ENCODE data around the gene ADAP1. TPM values are rescaled to one million over a fixed set of nuclear protein-coding genes. Genes with fewer than 3 reads are reported as not detected.
"Not testable (repeated sequence)": the region's sequence is repeated elsewhere in the genome, so short reads cannot be mapped to it uniquely, and the experiment has no call there.

Gene ADAP1
- total RNA-seq, 3 donors from 2014 or later: 75.0 to 79.6 (median 79.5) TPM

GRCh38 chr7:873367-874002, 81.0 kb downstream of the ADAP1 start:
- no peaks in the 10 kb centered on the region for H3K9me3 Mint-ChIP-seq
- no peaks in the 10 kb centered on the region for H3K27me3 Mint-ChIP-seq (ENCODE audit: low read depth)
- no peak overlapping the region for H3K4me3 Mint-ChIP-seq
- peak; percentile 19 to 31 for ATAC-seq
- H3K4me1 Mint-ChIP-seq (ENCODE audit: low read depth): peaks cover 19% of the 10 kb centered on the region
- DNase-seq: peak; percentile 68
- H3K36me3 Mint-ChIP-seq (ENCODE audit: insufficient read depth): peaks cover 23% of the 10 kb centered on the region

GRCh38 chr7:872685-873084, 81.8 kb downstream of the ADAP1 start:
- H3K27me3 Mint-ChIP-seq (ENCODE audit: low read depth); H3K9me3 Mint-ChIP-seq; DNase-seq; H3K4me3 Mint-ChIP-seq; ATAC-seq: not testable (repeated sequence)
- Mint-ChIP-seq H3K4me1 (ENCODE audit: low read depth) (peaks cover 14% of the 10 kb centered on the region), H3K36me3 (ENCODE audit: insufficient read depth) (peaks cover 22% of the 10 kb centered on the region)

DNA sequence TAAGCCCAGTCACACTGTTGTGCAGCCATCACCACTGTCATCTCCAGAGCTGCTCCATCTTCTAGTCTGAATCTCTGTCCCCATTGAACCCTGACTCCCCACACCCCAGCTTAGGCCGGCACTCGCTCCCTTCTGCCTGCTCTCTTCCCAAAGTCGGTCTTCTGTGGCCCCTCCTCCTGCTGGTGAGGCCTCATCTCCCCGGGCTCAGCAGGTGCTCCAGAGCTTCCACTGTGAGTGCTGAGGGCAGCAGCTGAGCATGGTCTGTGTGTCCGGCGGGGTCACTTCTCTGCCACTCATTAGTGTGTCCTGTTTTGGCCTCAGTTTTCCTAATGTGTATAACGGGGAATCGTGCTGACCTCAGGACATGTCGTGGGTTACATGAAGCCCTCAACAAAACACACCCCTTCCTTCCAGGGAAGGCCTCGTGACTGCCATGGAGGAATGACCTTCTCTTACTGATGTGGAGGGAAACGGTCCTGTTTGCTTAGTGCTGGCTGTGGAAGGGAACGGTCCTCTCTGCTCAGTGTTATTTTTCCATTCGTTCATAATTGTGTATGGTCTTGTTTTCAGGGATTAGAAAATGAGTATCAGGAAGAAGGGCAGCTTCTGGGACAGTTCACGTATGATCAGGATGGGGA, 82.5 kb downstream of the ADAP1 start:
- no peak for ATAC-seq
- peaks cover 13% of the 10 kb centered on the region for H3K4me1 Mint-ChIP-seq (ENCODE audit: low read depth)
- no peaks in the 10 kb centered on the region for H3K9me3 Mint-ChIP-seq
- no peak for DNase-seq
- H3K4me3 Mint-ChIP-seq: no peak overlapping the region
- no peaks in the 10 kb centered on the region for H3K27me3 Mint-ChIP-seq (ENCODE audit: low read depth)
- H3K36me3 Mint-ChIP-seq (ENCODE audit: insufficient read depth): peaks cover 27% of the 10 kb centered on the region

DNA sequence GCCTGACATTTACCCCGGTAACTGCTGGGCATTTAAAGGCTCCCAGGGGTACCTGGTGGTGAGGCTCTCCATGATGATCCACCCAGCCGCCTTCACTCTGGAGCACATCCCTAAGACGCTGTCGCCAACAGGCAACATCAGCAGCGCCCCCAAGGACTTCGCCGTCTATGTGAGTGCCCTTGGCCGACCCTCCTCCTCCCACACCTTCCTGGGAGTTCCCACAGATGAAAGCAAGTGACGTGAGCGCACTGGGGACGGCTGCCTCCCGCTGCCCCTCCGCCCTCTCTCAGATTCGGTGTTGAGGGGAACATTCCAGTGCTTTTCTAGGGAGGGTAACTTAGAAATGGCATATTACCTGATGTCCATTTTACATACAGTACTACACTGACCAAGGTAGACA, 85.1 kb downstream of the ADAP1 start:
- ATAC-seq (no peak), DNase-seq (no peak)
- peaks cover 40% of the 10 kb centered on the region for H3K36me3 Mint-ChIP-seq (ENCODE audit: insufficient read depth)
- H3K27me3 Mint-ChIP-seq (ENCODE audit: low read depth): no peaks in the 10 kb centered on the region
- H3K4me1 Mint-ChIP-seq (ENCODE audit: low read depth): peaks cover 13% of the 10 kb centered on the region
- H3K4me3 Mint-ChIP-seq: no peak overlapping the region
- H3K9me3 Mint-ChIP-seq: no peaks in the 10 kb centered on the region

DNA sequence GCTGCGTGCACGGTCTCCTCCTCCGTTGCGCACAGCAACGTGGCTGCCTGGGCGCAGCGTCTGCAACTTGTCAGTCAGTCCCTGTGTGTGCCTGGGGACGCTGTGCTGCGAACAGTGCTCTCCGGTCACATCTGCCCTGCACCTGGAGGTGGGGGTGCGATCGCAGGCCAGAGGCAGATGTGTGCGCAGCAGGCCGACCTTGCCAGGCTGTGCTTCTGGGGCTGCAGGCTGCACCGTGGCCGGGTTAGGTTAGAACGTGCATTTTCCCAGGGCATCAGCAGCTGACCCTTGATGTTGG, 86.3 kb downstream of the ADAP1 start:
- peaks cover 5% of the 10 kb centered on the region for H3K4me1 Mint-ChIP-seq (ENCODE audit: low read depth)
- DNase-seq: no peak
- no peak for ATAC-seq
- H3K27me3 Mint-ChIP-seq (ENCODE audit: low read depth): no peaks in the 10 kb centered on the region
- H3K4me3 Mint-ChIP-seq: no peak overlapping the region
- peaks cover 45% of the 10 kb centered on the region for H3K36me3 Mint-ChIP-seq (ENCODE audit: insufficient read depth)
- no peaks in the 10 kb centered on the region for H3K9me3 Mint-ChIP-seq

GRCh38 chr7:867406-868188, 86.9 kb downstream of the ADAP1 start:
- peaks cover 3% of the 10 kb centered on the region for H3K4me1 Mint-ChIP-seq (ENCODE audit: low read depth)
- DNase-seq: no peak

DNA sequence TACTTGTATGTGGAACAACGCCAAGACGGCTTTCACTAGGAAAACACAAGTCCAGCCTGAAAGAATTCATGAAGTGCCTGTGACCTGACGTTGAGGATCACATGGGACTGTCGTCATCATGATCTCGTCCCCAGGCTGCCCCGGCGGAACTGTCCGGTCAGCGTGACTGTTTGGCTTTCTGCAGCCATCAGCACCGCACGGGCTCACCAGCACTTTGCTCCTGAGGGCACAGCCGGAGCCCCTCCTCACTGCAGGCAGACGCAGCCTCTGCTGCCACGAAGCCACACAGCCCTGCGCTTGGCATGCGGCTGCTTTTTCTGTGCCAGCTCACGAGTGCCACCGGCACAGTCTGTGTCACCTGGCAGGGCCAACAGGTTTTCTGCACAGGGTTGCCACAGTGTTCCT, 87.5 kb downstream of the ADAP1 start:
- H3K27me3 Mint-ChIP-seq (ENCODE audit: low read depth): no peaks in the 10 kb centered on the region
- no peak overlapping the region for H3K4me3 Mint-ChIP-seq
- ATAC-seq (no peak), DNase-seq (no peak)
- H3K9me3 Mint-ChIP-seq: no peaks in the 10 kb centered on the region
- peaks cover 39% of the 10 kb centered on the region for H3K36me3 Mint-ChIP-seq (ENCODE audit: insufficient read depth)
- peaks cover 3% of the 10 kb centered on the region for H3K4me1 Mint-ChIP-seq (ENCODE audit: low read depth)

More at GRCh38 chr7:867406-868188, 86.9 kb downstream of the ADAP1 start:
- no peaks in the 10 kb centered on the region for H3K27me3 Mint-ChIP-seq (ENCODE audit: low read depth)
- no peak for ATAC-seq
- H3K9me3 Mint-ChIP-seq: no peaks in the 10 kb centered on the region
- H3K4me3 Mint-ChIP-seq: no peak overlapping the region
- peaks cover 42% of the 10 kb centered on the region for H3K36me3 Mint-ChIP-seq (ENCODE audit: insufficient read depth)

- no peak overlapping the region for H3K4me3 Mint-ChIP-seq
- peaks cover 44% of the 10 kb centered on the region for H3K36me3 Mint-ChIP-seq (ENCODE audit: insufficient read depth)
- no peaks in the 10 kb centered on the region for H3K9me3 Mint-ChIP-seq
- H3K4me1 Mint-ChIP-seq (ENCODE audit: low read depth): peaks cover 3% of the 10 kb centered on the region
- H3K27me3 Mint-ChIP-seq (ENCODE audit: low read depth): no peaks in the 10 kb centered on the region
- ATAC-seq (no peak), DNase-seq (no peak)
Observed at GRCh38 chr7:865921-866320, 88.6 kb downstream of the ADAP1 start.

DNA sequence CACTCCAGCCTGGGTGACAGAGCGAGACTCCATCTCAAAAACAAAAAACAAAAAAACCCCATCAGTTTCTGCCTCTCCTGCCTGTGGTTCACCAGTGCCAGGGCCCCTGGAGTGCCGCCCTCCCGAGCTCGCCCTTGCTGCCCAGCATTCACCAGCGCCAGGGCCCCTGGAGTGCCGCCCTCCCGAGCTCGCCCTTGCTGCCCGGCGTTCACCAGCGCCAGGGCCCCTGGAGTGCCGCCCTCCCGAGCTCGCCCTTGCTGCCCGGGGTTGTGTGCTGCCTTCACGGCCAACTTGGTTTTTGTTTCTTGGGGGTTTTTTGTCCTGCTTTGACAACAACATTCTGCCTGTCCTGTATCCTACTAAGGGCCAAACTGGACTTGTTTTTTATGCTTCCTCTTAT, 91.4 kb downstream of the ADAP1 start:
- H3K4me3 Mint-ChIP-seq: no peak overlapping the region
- H3K36me3 Mint-ChIP-seq (ENCODE audit: insufficient read depth): peaks cover 55% of the 10 kb centered on the region
- DNase-seq (no peak), ATAC-seq (no peak)
- no peaks in the 10 kb centered on the region for H3K4me1 Mint-ChIP-seq (ENCODE audit: low read depth)
- no peaks in the 10 kb centered on the region for H3K27me3 Mint-ChIP-seq (ENCODE audit: low read depth)
- H3K9me3 Mint-ChIP-seq: no peaks in the 10 kb centered on the region

GRCh38 chr7:862157-862556, 92.3 kb downstream of the ADAP1 start:
- H3K36me3 Mint-ChIP-seq (ENCODE audit: insufficient read depth): peaks cover 50% of the 10 kb centered on the region

GRCh38 chr7:861222-861621, 93.3 kb downstream of the ADAP1 start:
- Mint-ChIP-seq H3K36me3 (ENCODE audit: insufficient read depth) (peaks cover 45% of the 10 kb centered on the region), H3K4me3 (no peak overlapping the region), H3K4me1 (ENCODE audit: low read depth) (no peaks in the 10 kb centered on the region), H3K27me3 (ENCODE audit: low read depth) (no peaks in the 10 kb centered on the region), H3K9me3 (no peaks in the 10 kb centered on the region)
- no peak for DNase-seq
- ATAC-seq: no peak

More at GRCh38 chr7:862157-862556, 92.3 kb downstream of the ADAP1 start:
- Mint-ChIP-seq H3K4me3 (no peak overlapping the region), H3K9me3 (no peaks in the 10 kb centered on the region), H3K4me1 (ENCODE audit: low read depth) (no peaks in the 10 kb centered on the region), H3K27me3 (ENCODE audit: low read depth) (no peaks in the 10 kb centered on the region)
- DNase-seq (no peak), ATAC-seq (no peak)

DNA sequence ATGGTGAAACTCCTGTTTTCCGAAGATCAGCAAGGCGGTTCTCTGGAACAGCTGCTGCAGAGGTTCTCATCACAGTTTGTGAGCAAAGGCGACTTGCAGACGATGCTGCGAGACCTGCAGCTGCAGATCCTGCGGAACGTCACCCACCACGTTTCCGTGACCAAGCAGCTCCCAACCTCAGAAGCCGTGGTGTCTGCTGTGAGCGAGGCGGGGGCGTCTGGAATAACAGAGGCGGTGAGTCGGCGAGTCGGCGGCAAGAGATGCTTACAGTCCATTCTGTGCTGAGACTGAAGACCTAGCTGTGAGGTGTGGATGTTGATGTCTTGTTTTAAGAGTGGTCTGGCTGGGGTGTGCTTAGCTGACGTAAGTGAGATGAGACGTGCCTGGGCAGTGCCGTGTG, 94.3 kb downstream of the ADAP1 start:
- no peaks in the 10 kb centered on the region for H3K27me3 Mint-ChIP-seq (ENCODE audit: low read depth)
- ATAC-seq (no peak), DNase-seq (no peak)
- peaks cover 45% of the 10 kb centered on the region for H3K36me3 Mint-ChIP-seq (ENCODE audit: insufficient read depth)
- H3K4me3 Mint-ChIP-seq: no peak overlapping the region
- H3K4me1 Mint-ChIP-seq (ENCODE audit: low read depth): no peaks in the 10 kb centered on the region
- no peaks in the 10 kb centered on the region for H3K9me3 Mint-ChIP-seq

DNA sequence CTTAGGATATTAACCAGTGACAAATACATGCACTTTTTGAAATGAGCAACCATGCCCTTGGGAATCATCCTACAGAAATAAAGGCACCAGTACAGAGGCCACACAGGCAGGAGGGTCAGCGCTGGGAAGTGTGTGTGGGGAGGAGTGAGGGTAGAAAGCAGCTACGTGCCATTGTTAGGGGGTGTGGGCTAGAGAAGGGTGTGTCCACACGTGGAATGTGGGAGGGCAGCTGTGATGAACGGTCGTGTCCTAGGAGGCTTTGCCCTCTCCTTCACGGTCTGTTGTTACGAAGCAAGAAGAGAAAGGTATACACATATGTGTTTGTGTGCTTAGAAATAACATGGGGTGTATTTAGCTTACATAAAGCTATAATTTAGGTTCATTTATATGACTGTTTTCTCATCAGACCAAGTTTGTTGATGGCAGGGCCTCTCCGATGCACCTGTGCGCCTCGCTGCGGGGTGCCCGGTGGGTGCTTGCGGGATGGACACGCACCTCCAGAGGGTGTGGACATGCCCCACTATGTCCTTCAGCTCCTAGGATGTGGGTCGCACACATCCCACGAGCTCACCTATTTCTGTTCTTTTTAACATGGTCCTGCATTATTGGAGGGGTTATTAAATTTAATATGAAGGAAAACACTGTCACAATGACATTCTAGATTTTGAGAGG, 95.0 kb downstream of the ADAP1 start:
- ATAC-seq: no peak
- Mint-ChIP-seq H3K9me3 (no peaks in the 10 kb centered on the region), H3K27me3 (ENCODE audit: low read depth) (no peaks in the 10 kb centered on the region), H3K4me1 (ENCODE audit: low read depth) (no peaks in the 10 kb centered on the region), H3K36me3 (ENCODE audit: insufficient read depth) (peaks cover 42% of the 10 kb centered on the region), H3K4me3 (no peak overlapping the region)
- no peak for DNase-seq

DNA sequence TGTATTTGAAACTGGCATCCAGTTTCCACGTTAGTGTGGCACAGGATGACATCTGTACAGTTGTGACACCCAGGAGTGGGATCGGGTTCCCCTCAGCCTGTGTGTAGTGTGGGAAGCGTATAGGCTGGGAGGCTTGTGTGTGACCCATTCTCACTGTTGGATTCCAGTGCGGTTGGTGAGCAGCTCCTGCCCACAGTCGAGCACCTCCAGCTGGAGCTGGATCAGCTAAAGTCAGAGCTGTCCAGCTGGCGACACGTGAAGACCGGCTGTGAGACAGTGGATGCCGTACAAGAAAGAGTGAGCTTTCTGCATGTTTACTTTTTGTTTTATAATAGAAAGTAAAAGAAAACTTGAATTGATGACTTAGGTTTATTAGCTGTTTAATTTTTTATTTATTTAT, 96.8 kb downstream of the ADAP1 start:
- H3K27me3 Mint-ChIP-seq (ENCODE audit: low read depth): no peaks in the 10 kb centered on the region
- no peaks in the 10 kb centered on the region for H3K4me1 Mint-ChIP-seq (ENCODE audit: low read depth)
- no peaks in the 10 kb centered on the region for H3K9me3 Mint-ChIP-seq
- no peak for ATAC-seq
- H3K36me3 Mint-ChIP-seq (ENCODE audit: insufficient read depth): peaks cover 42% of the 10 kb centered on the region
- H3K4me3 Mint-ChIP-seq: no peak overlapping the region
- no peak for DNase-seq

Measured in activated T-cell treated with anti-CD3 and anti-CD28 coated beads, Interleukin-2, amount 50 U/mL, for 4 hours (primary cell).